WTC11 (cell line): Measurements from ENCODE around the gene LDLRAD4.

ENCODE experiments used
- ATF2 ChIP-seq: sonication (generic); formaldehyde crosslinking; IDR thresholded peaks from 2 replicates; pipeline ENCODE4 v1.8.1; 2022; ENCODE audit warnings: low read depth, missing genetic modification reagents, borderline replicate concordance
- CTCF ChIP-seq: fragments of 200-600 bp; IDR thresholded peaks from 2 replicates; pipeline ENCODE4 v1.8.0; 2022; ENCODE audit warnings: antibody characterized with exemption
- FOXK1 ChIP-seq: sonication (generic); formaldehyde crosslinking; IDR thresholded peaks from 2 replicates; pipeline ENCODE4 v1.8.0; 2022; ENCODE audit warnings: mild to moderate bottlenecking, moderate library complexity, missing genetic modification reagents
- PRDM15 ChIP-seq: sonication (generic); formaldehyde crosslinking; IDR thresholded peaks from 2 replicates; pipeline ENCODE4 v1.8.0; 2022; ENCODE audit warnings: missing genetic modification reagents
- SOX15 ChIP-seq: fragments of 250-450 bp; sonication (Bioruptor Pico); IDR thresholded peaks from 2 replicates; pipeline ENCODE4 v1.9.0; 2021; ENCODE audit warnings: mild to moderate bottlenecking
- SP1 ChIP-seq: sonication (generic); formaldehyde crosslinking; conservative IDR thresholded peaks from 2 replicates; pipeline ENCODE4 v1.8.1; 2022; ENCODE audit warnings: missing genetic modification reagents
- TEAD1 ChIP-seq: sonication (generic); formaldehyde crosslinking; IDR thresholded peaks from 2 replicates; pipeline ENCODE4 v1.8.0; 2022; ENCODE audit warnings: mild to moderate bottlenecking, missing genetic modification reagents
- USF1 ChIP-seq: sonication (generic); formaldehyde crosslinking; IDR thresholded peaks from 2 replicates; pipeline ENCODE4 v1.8.0; 2022; ENCODE audit warnings: mild to moderate bottlenecking, missing genetic modification reagents
- USF2 ChIP-seq: sonication (generic); formaldehyde crosslinking; IDR thresholded peaks from 2 replicates; pipeline ENCODE4 v1.8.1; 2023; ENCODE audit warnings: mild to moderate bottlenecking, missing genetic modification reagents, moderate library complexity
- ZNF138 ChIP-seq: sonication (generic); formaldehyde crosslinking; conservative IDR thresholded peaks from 2 replicates; pipeline ENCODE4 v1.8.1; 2022; ENCODE audit warnings: mild to moderate bottlenecking, moderate library complexity, missing genetic modification reagents
- ZNF512 ChIP-seq: sonication (generic); formaldehyde crosslinking; IDR thresholded peaks from 2 replicates; pipeline ENCODE4 v1.8.1; 2022; ENCODE audit warnings: missing genetic modification reagents, borderline replicate concordance

GRCh38 chr18:13265911-13266217 lies 47.3 kb downstream of the LDLRAD4 start:
- no peak for TF ChIP-seq TEAD1 (CRISPR knock-in tag)
- TF ChIP-seq SOX15 (CRISPR knock-in tag), result no peak
- no peak for TF ChIP-seq USF1 (CRISPR knock-in tag)
- no peak for TF ChIP-seq CTCF
- no peak for TF ChIP-seq ZNF512 (CRISPR knock-in tag)
- TF ChIP-seq USF2 (CRISPR knock-in tag), result no peak
- no peak for TF ChIP-seq ZNF138 (CRISPR knock-in tag)
- TF ChIP-seq ATF2 (CRISPR knock-in tag), result no peak
- no peak for TF ChIP-seq PRDM15 (CRISPR knock-in tag)
- no peak for TF ChIP-seq FOXK1 (CRISPR knock-in tag)
- no peak for TF ChIP-seq SP1 (CRISPR knock-in tag)
